ENCODE measurements around the gene UBE2C.

DNA sequence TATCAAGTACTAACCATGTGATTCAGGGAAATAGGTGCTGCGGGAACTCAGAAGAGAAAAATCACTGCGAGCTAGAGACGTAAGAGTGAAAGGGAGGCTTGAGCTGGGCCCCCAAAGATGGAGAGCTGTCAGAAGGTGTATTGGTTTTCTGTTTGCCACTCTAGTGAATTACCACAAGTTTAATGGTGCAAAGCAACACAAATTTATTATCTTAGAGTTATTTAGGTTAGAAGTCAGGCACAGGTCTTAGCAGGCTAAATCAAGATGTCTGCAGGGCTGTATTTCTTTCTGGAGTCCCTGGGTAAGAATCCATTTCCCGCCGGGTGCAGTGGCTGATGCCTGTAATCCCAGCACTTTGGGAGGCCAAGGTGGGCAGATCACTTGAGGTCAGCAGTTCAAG, 47.5 kb downstream of the UBE2C start:
- no peak for TF ChIP-seq EZH2 (IDR thresholded peaks at IDR 0.05; ENCODE audit: low read length, missing control alignments)
- TF ChIP-seq, protein P1, sequence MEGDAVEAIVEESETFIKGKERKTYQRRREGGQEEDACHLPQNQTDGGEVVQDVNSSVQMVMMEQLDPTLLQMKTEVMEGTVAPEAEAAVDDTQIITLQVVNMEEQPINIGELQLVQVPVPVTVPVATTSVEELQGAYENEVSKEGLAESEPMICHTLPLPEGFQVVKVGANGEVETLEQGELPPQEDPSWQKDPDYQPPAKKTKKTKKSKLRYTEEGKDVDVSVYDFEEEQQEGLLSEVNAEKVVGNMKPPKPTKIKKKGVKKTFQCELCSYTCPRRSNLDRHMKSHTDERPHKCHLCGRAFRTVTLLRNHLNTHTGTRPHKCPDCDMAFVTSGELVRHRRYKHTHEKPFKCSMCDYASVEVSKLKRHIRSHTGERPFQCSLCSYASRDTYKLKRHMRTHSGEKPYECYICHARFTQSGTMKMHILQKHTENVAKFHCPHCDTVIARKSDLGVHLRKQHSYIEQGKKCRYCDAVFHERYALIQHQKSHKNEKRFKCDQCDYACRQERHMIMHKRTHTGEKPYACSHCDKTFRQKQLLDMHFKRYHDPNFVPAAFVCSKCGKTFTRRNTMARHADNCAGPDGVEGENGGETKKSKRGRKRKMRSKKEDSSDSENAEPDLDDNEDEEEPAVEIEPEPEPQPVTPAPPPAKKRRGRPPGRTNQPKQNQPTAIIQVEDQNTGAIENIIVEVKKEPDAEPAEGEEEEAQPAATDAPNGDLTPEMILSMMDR (conservative IDR thresholded peaks at IDR 0.05 in 1 of 2, IDR thresholded peaks at IDR 0.05 in 1 of 2; ENCODE audit: low read depth in 1 of 2, low read length in 2 of 2), result no peak

All from fibroblast of lung (primary cell).